ENCODE data around the gene PRKCZ.

- TF ChIP-seq, protein P1, sequence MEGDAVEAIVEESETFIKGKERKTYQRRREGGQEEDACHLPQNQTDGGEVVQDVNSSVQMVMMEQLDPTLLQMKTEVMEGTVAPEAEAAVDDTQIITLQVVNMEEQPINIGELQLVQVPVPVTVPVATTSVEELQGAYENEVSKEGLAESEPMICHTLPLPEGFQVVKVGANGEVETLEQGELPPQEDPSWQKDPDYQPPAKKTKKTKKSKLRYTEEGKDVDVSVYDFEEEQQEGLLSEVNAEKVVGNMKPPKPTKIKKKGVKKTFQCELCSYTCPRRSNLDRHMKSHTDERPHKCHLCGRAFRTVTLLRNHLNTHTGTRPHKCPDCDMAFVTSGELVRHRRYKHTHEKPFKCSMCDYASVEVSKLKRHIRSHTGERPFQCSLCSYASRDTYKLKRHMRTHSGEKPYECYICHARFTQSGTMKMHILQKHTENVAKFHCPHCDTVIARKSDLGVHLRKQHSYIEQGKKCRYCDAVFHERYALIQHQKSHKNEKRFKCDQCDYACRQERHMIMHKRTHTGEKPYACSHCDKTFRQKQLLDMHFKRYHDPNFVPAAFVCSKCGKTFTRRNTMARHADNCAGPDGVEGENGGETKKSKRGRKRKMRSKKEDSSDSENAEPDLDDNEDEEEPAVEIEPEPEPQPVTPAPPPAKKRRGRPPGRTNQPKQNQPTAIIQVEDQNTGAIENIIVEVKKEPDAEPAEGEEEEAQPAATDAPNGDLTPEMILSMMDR (IDR thresholded peaks at IDR 0.05): no peak
- TF ChIP-seq POLR2A (IDR thresholded peaks at IDR 0.05) (no peak), POLR2AphosphoS5 (IDR thresholded peaks at IDR 0.05) (no peak)
Measured at GRCh38 chr1:2086446-2087078, 36.4 kb downstream of the PRKCZ start.
